Fibroblast of skin of scalp (primary cell): ENCODE results near the gene AP3S1. TPM values are rescaled to one million over a fixed set of nuclear protein-coding genes. Genes with fewer than 3 reads are reported as not detected.
"Not testable (repeated sequence)": the region's sequence is repeated elsewhere in the genome, so short reads cannot be mapped to it uniquely, and the experiment has no call there.

Experiments used
- DNase-seq: peaks from one replicate; pipeline ENCODE4 v3.0.0-alpha.2; 2013
- polyA plus RNA-seq, 2 experiments: library from polyadenylated mRNA; unstranded; fragments of 120-200 nt; gene quantifications; one replicate each; pipeline ENCODE4 v1.2.1, GENCODE V29; 2013; ENCODE audit not compliant: insufficient read length in 2 of 2

Gene AP3S1
- 180 TPM for polyA plus RNA-seq (2013, experiment 1 of 2; ENCODE audit: insufficient read length)
- 191 TPM for polyA plus RNA-seq (2013, experiment 2 of 2; ENCODE audit: insufficient read length)

- DNase-seq = peak; percentile 93
These were observed at the start of gene AP3S1, which contains the start of gene ATG12 for GRCh38 chr5:115841382-115842088. TSS of gene AP3S1 (plus strand) at chr5:115841935. CDS start at chr5:115842038, 103 bp downstream. TSS of gene ATG12 (minus strand) at chr5:115841565. CDS start at chr5:115841552, 13 bp downstream.

GRCh38 chr5:115795700-115796099, 46.0 kb upstream of the AP3S1 start:
- no peak for DNase-seq

- no peak for DNase-seq
These were observed 45.1 kb upstream of the AP3S1 start for GRCh38 chr5:115796656-115797055.

- no peak for DNase-seq
These were observed 43.5 kb upstream of the AP3S1 start for GRCh38 chr5:115798252-115798651.

- DNase-seq = no peak
These were observed 41.6 kb upstream of the AP3S1 start for GRCh38 chr5:115800108-115800507.

DNA sequence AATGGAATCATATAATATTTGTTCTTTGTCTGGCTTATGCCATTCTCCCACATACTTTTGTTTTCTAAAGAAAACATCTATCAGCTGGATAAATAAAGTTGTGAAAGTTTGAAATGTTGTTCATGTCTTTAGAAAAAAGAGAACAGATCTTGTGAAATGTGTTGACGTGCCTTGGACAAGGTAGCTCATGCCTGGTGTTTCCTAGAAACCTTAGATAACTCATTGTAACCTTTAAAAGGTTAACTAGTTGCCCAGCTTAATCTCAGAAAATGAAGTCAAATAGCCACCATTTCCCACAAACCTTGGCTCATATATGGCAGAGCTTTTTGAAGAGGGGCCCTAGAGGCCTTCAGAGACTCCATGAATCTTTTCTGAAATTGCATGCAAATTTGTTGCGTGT, 40.6 kb upstream of the AP3S1 start:
- DNase-seq = no peak

- no peak for DNase-seq
These were observed 39.8 kb upstream of the AP3S1 start for GRCh38 chr5:115801984-115802383.

- DNase-seq = no peak
These were observed 34.6 kb upstream of the AP3S1 start for GRCh38 chr5:115806986-115807653.

DNA sequence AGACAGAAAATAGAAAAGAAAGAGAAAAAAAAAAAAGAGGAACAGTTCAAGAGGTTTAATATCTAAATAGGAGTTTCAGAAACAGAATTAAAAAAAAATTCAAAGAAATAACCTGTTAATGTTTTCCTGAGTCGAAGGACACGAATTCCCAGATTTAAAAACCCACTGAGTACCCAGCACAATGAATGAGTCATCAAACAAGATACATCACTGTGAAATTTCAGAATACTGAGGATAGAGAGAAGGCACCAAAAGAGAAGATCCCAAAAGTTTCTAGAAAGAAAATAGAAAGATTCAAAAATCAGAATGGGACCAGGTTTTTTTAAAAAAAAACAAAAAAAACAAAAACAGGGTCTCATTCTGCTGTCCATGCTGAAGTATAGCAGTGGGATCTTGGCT, 34.1 kb upstream of the AP3S1 start:
- no peak for DNase-seq

DNA sequence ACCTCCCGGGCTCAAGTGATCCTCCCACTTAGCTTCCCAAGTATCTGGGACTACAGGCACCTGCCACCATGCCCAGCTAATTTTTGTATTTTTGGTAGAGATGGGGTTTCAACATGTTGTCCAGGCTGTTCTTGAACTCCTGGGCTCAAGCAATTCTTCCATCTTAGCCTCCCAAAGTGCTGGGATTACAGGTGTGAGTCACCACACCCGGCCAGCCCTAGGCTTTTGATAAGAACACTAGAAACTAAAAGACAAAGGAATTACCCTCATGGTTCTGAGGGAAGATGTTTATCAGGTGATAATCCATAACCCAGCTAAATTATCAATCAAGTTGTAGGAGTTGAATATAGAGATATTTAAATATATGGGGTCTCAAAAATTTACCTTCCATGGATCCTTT, 33.7 kb upstream of the AP3S1 start:
- DNase-seq = not testable (repeated sequence)

- no peak for DNase-seq
These were observed 31.8 kb upstream of the AP3S1 start for GRCh38 chr5:115809946-115810345.

DNA sequence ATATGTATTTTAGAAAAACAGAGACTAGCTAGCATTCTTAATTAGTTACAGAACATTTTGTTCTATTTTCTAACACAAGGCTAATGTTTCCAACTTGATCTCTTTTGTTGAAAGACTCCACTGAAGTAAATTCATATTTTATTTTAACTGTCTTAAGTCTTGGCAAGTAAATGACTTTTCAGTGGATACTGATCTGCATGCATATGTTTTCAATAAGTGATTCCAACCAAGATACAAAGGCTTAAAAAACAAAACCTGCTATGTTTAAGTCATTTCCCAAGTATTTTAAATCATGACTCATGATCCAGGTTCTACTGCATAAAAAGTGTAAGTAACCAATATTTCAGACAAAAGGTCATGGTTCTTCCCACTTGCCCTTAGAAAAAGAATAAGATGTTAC, 31.0 kb upstream of the AP3S1 start:
- peak; percentile 72 for DNase-seq

GRCh38 chr5:115811406-115811805, 30.3 kb upstream of the AP3S1 start:
- DNase-seq = no peak

DNA sequence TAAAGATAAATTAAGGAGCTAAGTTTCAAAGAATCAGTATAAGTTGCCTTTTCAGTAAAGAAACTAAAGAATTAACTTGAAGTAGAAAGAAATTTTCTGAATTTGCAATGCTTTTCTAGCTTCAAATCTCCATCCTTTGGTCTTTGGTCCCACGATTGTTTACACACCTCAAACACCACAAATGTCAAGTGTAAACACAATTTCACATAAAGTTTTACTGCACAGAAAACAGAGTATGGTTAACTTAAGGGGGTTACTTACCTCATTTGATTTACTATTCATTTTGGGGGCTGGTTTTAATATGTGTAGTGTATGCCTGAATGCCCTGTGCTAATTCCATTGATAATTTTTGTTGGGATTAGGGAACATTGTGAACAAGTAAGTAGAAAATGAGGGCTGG, 29.4 kb upstream of the AP3S1 start:
- no peak for DNase-seq

DNA sequence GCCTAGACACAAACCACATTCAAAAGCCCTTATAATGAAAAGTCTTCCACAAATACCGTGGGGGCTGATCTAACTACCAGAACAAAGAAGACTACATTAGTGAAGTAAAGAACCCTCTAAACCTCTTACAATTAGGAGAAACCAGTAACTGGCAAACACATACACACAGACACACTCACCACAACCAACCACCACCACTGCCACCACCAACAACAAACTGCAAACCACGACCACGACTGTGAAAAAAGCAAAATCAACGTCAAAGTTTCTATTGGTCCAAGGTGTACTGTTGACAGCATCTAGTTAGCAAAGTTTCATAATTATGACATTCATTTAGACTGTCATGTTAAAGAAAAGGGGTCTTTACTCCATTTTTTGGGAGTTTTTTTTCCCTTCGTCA, 28.0 kb upstream of the AP3S1 start:
- DNase-seq = no peak

DNA sequence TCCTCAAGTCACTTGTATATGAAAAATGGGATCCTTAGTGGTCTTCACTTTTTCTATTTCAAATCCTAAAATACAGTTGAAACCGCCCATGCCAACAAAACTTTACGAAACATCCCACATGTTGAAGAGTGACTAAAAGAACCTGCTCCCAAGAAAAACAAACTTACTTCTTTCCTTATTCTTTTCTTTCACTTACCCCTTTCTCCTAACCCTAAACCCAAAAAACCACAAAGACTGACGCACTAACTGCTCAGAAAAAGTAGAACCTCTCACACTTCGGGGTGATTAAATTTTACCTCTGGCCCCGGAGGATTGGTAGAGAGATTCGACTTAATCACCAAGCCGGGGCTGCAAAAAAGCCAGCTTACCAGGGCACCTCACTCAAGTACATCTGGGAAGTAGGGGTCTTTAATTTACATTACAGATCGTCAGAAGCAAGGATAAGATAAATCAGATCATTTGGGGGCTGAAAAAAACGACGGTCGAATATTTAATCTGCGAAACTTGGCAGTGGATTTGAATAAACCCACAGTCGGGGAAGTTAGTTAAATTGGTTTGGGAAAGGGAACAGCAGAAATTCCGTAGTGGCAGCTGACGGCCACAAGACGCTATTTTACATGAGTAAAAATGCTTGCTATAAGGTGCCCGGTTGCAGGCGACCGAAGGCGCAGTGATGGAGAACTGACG, 26.6 kb upstream of the AP3S1 start:
- DNase-seq = no peak

DNA sequence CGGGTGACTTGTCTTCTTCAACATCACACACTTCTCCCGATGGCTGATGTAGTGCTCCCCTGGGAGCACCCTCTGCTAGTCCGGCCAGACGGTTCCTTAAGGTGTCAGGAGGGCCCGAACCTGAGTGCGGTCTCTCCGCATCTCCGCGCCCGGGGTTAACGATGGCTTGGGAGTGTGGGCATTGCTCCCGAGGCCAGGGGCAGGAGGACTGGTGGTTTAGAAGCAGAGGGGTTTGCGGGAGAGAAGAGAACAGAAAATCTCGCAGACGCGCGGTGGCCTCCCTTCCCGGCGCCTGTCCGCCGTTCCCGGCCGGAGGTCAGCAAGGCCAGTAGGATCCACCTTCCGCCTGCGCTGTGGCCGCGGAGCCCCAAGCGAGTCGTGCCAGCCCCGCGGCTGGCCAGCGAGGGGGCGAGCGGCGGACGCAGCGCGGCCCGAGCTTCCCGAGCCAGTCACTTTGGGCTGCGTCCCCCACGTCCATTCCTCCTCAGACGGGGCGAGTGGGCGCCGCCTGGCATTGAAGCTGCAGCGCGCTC, 26.0 kb upstream of the AP3S1 start:
- DNase-seq = no peak

DNA sequence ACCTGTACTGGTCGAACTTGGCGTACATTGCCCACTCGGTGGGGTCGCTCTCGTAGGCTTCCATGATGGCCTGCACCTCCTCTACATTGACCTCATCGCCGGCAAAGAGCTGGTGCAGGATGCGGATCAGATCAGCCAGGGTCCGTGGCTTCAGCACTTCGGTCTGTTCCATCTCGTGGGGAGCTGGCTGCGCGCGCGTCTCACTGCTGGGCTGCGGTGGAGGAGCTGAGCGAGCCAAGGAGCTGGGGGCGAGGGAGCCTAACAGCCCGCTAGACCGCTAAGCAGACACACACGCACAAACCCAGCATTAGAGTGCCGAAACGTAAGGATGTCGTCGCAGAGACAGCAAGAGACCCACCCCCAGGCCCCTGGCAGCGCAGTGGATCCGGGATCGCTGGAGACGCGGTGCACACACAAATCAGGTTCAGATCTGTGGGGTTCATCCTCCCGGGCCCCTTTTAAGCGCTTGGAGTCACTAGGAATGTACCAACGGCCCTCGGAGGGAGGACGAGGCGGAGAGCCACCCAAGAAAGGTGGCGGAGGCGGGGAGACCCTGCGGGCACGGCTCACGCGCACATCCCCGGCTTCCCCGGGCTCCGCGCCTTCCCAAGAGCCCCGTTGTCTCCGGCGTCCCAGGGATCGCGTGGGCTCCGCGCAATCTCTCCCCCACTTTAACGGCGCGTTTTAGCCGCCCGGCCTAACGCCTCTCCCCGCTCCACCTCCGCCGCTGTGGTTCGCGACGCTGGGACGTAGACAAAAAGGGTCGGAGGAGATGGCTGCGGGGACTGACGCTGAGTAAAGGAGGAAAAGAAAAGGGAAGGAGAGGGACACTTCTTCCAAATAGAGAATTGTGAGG, 25.3 kb upstream of the AP3S1 start, which contains the start of gene CDO1:
TSS of gene CDO1 (minus strand) at position 434 of the 856 bp plus-strand sequence. CDS start at position 172, 262 bp downstream.
- DNase-seq = peak; percentile 66

GRCh38 chr5:115817386-115817785, 24.3 kb upstream of the AP3S1 start:
- no peak for DNase-seq

GRCh38 chr5:115818821-115819220, 22.9 kb upstream of the AP3S1 start:
- DNase-seq = no peak

GRCh38 chr5:115820846-115821245, 20.9 kb upstream of the AP3S1 start:
- DNase-seq = no peak

- not testable (repeated sequence) for DNase-seq
These were observed 16.8 kb upstream of the AP3S1 start for GRCh38 chr5:115824983-115825382.
